K562 treated with DMSO at 1 percent for 4 hours (cell line): Measurements from ENCODE around the gene IFNA5. TPM values are rescaled to one million over a fixed set of nuclear protein-coding genes. Genes with fewer than 3 reads are reported as not detected.

Experiments used
- total RNA-seq: library from RNA; unstranded; fragments of 300-600 nt; gene quantifications from 2 replicates; pipeline ENCODE4 v1.2.3, GENCODE V29; 2022; ENCODE audit not compliant: insufficient read depth

IFNA5 gene
- total RNA-seq, result not detected in 2 replicates

DNA sequence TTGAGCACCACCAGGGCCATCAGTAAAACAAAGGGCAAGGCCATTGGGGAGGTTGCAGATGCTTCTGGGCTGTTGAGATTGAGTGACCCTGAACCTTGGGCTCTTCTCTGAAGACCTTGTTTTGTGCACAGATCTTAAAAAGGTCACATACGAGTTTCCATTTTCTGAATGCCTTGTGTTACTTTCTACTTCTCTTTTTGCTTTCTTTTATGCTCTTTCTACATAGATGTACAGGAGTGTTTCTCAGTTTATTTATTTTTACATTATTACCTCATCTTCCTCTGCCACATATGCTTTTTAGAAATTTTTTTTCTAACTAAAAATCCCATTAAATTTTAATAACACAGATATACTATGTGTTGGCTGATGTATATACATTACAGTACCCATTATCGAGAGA, at the start of gene IFNA5:
IFNA5 (minus strand) TSS at position 101 of the 400 bp plus-strand sequence; CDS start at position 44, 57 bp downstream.

DNA sequence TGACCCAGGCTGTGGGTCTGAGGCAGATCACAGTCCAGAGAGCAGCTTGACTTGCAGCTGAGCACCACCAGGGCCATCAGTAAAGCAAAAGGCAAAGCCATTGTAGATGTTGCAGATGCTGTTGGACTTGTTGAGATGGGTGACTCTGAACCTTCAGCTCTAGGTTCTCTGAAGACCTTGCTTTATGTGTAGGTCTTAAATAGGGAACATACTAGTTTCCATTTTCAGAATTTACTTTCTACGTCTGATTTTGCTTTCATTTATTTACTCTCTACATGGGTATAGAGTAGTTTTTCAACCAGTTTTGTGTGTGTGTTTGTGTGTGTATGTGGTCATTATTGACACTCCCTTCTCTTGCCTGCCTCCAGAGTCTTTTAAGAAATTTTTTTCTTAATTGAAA, 45.7 kb upstream of the IFNA5 start, which contains the start of gene IFNA6:
IFNA6 (minus strand) TSS at position 101 of the 400 bp plus-strand sequence; CDS start at position 101, 0 bp downstream.

DNA sequence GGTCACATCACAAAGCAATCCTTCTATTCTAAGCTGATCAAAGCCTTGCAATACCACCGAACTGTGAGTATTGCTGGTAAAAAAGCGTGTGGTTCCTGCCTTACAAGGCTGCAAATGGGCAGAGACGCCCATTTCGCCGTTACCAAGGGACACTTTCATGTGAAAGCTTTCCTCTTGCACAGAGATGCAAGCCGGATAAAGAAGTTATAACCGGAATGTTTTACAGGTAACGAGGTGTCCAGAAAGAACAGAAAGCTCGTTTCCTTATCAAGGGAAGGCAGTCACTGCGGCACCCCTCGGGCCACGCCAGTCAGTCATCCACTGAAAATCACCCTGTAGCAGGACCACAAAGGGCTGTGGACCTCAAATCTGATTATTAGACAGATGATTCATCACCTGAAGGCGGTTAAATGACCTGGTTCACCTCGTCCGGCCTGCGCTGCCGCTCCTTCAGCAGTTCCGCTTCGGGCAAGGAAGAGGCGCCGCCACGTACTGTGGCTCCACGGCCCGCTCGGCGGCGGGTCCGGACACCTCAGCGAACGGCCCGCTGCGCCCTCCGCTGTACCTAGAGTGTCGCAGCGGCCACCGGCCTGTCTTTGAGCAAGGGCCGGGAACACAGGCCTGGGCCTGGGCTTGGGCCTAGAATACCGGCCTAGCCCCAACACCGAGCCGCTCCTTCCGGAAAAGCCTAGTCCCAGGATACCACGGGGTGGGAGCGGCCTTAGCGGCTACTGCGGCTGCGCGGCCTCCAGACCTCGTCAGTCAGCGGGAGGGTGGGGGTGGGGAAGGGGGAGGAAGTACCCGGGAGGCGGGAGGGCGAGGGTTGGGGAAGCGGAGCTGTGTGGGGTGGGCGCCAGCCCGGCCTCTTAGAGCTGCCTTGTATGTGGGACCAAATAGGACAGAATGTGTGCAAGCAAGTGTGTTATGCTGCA, 29.9 kb upstream of the IFNA5 start, which contains the start of gene KLHL9:
KLHL9 (minus strand) TSS at position 704 of the 932 bp plus-strand sequence; CDS start at position 159, 545 bp downstream.

Other genes starting within 250 kb of the IFNA5 start
- not detected in 2 replicates for gene IFNB1, start 227.4 kb downstream of the IFNA5 start, total RNA-seq
- not detected in 2 replicates for gene IFNW1, start 163.5 kb downstream of the IFNA5 start, total RNA-seq
- not detected in 2 replicates for gene IFNA21, start 138.7 kb downstream of the IFNA5 start, total RNA-seq
- gene IFNA4, start 117.7 kb downstream of the IFNA5 start, total RNA-seq, result not detected in 2 replicates
- gene IFNA7, start 103.1 kb downstream of the IFNA5 start, total RNA-seq, result not detected in 2 replicates
- gene IFNA10, start 98.2 kb downstream of the IFNA5 start, total RNA-seq, result not detected in 2 replicates
- gene IFNA16, start 88.0 kb downstream of the IFNA5 start, total RNA-seq, result not detected in 2 replicates
- not detected in 2 replicates for gene IFNA17, start 77.1 kb downstream of the IFNA5 start, total RNA-seq
- not detected in 2 replicates for gene IFNA14, start 65.3 kb downstream of the IFNA5 start, total RNA-seq
- not detected in 2 replicates for gene KLHL9, start 30.1 kb upstream of the IFNA5 start, total RNA-seq
- gene IFNA6, start 45.6 kb upstream of the IFNA5 start, total RNA-seq, result not detected in 2 replicates
- gene IFNA13, start 62.7 kb upstream of the IFNA5 start, total RNA-seq, result not detected in 2 replicates
- not detected in 2 replicates for gene IFNA2, start 80.1 kb upstream of the IFNA5 start, total RNA-seq
- gene IFNA8, start 103.8 kb upstream of the IFNA5 start, total RNA-seq, result not detected in 2 replicates
- gene IFNA1, start 135.1 kb upstream of the IFNA5 start, total RNA-seq, result not detected in 2 replicates
- gene IFNE, start 177.0 kb upstream of the IFNA5 start, total RNA-seq, result not detected in 2 replicates